ENCODE results near the gene TCEANC.
"Not testable (repeated sequence)": the region's sequence is repeated elsewhere in the genome, so short reads cannot be mapped to it uniquely, and the experiment has no call there.

The TCEANC gene

DNA sequence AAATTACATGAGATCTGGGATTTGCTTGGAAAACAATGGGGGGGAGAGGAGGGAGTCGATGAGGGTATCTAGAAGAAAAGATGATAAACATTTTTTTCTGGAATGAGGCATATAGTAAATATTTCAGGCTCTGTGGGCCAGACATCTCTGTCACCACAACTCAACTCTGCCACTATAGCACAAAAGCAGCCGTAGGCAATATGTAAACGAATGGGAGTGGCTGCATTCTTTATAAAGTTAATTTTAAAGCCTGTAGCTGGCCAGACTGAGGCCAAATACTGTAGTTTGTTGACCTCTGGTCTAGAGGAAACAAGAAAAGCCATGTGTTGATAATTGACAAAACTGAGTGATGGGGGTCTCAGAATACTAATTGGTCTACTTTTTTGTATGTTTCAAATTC is 14.1 kb upstream of the TCEANC start:
- H3K4me3 ChIP-seq (ENCODE audit: insufficient read depth, low read depth, low read length) = no peak overlapping the region
- 85 to 92% methylated on average over 2 to 3 of the region's 3 CpGs for WGBS, 2 experiments

DNA sequence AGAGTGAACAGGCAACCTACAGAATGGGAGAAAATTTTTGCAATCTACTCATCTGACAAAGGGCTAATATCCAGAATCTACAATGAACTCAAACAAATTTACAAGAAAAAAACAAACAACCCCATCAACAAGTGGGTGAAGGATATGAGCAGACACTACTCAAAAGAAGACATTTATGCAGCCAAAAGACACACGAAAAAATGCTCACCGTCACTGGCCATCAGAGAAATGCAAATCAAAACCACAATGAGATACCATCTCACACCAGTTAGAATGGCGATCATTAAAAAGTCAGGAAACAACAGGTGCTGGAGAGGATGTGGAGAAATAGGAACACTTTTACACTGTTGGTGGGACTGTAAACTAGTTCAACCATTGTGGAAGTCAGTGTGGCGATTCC is 11.3 kb upstream of the TCEANC start:
- H3K4me3 ChIP-seq (ENCODE audit: insufficient read depth, low read depth, low read length); H3K36me3 ChIP-seq (ENCODE audit: control insufficient read depth, insufficient read depth, low read length); H3K4me1 ChIP-seq (ENCODE audit: control insufficient read depth, insufficient read depth, low read length); H3K27me3 ChIP-seq (ENCODE audit: control insufficient read depth, insufficient read depth, low read length, poor library complexity, severe bottlenecking); H3K27ac ChIP-seq (ENCODE audit: insufficient read depth, low read depth, low read length, poor library complexity, severe bottlenecking); H3K9me3 ChIP-seq (ENCODE audit: control insufficient read depth, low read length): not testable (repeated sequence)
- no CpG with 5 or more reads among the region's 4 CpGs for WGBS, 2 experiments

More for the DNA sequence above, 14.1 kb upstream of the TCEANC start:
- Histone ChIP-seq H3K4me1 (ENCODE audit: control insufficient read depth, insufficient read depth, low read length) (no peaks in the 10 kb centered on the region), H3K9me3 (ENCODE audit: control insufficient read depth, low read length) (no peaks in the 10 kb centered on the region), H3K36me3 (ENCODE audit: control insufficient read depth, insufficient read depth, low read length) (no peaks in the 10 kb centered on the region), H3K27ac (ENCODE audit: insufficient read depth, low read depth, low read length, poor library complexity, severe bottlenecking) (no peak overlapping the region), H3K27me3 (ENCODE audit: control insufficient read depth, insufficient read depth, low read length, poor library complexity, severe bottlenecking) (no peaks in the 10 kb centered on the region)

DNA sequence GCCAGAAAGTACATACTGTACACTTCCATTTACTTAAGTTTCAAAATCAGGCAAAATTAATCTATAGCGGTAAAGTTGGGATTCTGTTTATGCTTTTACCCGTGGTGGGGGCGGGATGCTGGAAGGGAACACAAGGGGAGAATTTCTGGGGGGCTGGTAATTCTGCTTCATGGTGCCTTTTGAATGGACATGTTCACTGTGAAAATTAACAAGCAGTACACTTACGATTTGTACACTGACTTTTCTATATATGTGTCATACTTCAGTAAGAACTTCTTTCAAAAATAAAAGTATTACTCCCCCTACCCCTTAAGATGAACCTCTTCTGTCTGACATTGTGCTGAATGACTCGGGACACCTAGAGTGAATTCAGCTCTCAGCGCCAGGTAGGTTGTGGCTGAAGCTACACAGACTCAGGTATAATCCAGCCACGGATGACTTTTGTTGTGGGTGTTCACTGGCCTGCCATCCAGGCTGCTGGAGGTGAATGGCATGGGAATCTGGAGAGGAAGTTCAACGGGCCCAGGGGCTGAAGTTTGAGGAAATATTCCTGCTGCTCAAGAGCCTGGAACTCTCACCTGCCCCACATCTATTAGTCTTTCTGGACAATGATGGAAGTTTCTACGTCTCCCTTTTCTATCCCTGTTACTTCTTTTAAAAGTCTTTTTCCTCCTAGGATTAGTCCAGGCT is 7.3 kb upstream of the TCEANC start:
- H3K27me3 ChIP-seq (ENCODE audit: control insufficient read depth, insufficient read depth, low read length, poor library complexity, severe bottlenecking) = no peaks in the 10 kb centered on the region
- no peaks in the 10 kb centered on the region for H3K9me3 ChIP-seq (ENCODE audit: control insufficient read depth, low read length)
- WGBS, 2 experiments = 63 to 76% methylated on average over 5 to 9 of the region's 9 CpGs
- H3K36me3 ChIP-seq (ENCODE audit: control insufficient read depth, insufficient read depth, low read length) = no peaks in the 10 kb centered on the region
- H3K27ac ChIP-seq (ENCODE audit: insufficient read depth, low read depth, low read length, poor library complexity, severe bottlenecking) = no peak overlapping the region
- H3K4me3 ChIP-seq (ENCODE audit: insufficient read depth, low read depth, low read length) = no peak overlapping the region
- H3K4me1 ChIP-seq (ENCODE audit: control insufficient read depth, insufficient read depth, low read length) = no peaks in the 10 kb centered on the region

DNA sequence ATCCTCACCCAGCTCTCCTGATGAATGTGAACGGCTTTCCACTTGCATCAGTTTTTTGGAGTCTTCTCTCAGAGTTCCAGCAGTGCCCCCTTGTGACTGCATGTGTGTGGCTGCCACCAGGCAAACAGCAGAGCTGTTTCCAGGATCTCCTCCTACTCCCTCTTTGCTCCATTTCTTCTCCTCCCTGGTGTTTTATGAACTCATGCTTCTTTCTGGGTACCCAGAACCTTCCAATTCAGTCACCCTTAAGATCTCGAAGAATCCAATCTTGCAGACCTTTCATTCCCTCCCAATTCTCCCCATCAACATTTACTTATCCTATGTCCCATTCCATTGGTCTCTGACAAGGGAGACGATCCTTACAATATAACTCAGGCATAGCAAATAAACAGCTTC is 6.8 kb upstream of the TCEANC start:
- H3K9me3 ChIP-seq (ENCODE audit: control insufficient read depth, low read length) = no peaks in the 10 kb centered on the region
- H3K36me3 ChIP-seq (ENCODE audit: control insufficient read depth, insufficient read depth, low read length) = no peaks in the 10 kb centered on the region
- H3K27ac ChIP-seq (ENCODE audit: insufficient read depth, low read depth, low read length, poor library complexity, severe bottlenecking) = no peak overlapping the region
- WGBS, 2 experiments = 31 to 51% methylated on average over 2 to 3 of the region's 3 CpGs
- H3K4me1 ChIP-seq (ENCODE audit: control insufficient read depth, insufficient read depth, low read length) = no peaks in the 10 kb centered on the region
- no peak overlapping the region for H3K4me3 ChIP-seq (ENCODE audit: insufficient read depth, low read depth, low read length)
- H3K27me3 ChIP-seq (ENCODE audit: control insufficient read depth, insufficient read depth, low read length, poor library complexity, severe bottlenecking) = no peaks in the 10 kb centered on the region

DNA sequence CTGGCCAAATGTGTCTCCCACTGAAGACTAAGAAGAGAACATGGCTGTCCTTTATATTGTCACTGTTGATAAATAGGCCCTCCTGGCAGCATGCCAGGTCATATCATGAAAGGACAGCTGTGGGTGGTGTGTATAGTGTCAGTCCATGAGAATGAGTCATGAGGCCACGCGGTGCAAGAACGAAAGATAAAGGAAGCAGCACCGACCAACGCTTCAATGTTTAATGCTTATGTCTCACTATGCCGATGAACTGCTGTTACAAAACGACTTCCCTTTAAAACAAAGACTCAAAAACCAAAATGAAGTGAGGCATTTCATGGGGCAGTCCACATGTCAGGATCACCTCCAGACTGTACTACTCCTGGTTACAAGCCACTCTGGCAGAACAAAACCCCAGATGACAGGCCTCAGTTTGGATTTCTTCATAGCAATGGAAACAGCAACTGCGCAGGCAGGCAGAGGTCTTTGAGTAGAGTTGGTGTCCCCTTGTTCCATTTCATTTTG is 5.2 kb upstream of the TCEANC start:
- no peak overlapping the region for H3K4me3 ChIP-seq (ENCODE audit: insufficient read depth, low read depth, low read length)
- H3K4me1 ChIP-seq (ENCODE audit: control insufficient read depth, insufficient read depth, low read length) = no peaks in the 10 kb centered on the region
- 87 to 90% methylated on average over 8 of the region's 8 CpGs for WGBS, 2 experiments
- no peaks in the 10 kb centered on the region for H3K27me3 ChIP-seq (ENCODE audit: control insufficient read depth, insufficient read depth, low read length, poor library complexity, severe bottlenecking)
- H3K36me3 ChIP-seq (ENCODE audit: control insufficient read depth, insufficient read depth, low read length) = no peaks in the 10 kb centered on the region
- H3K9me3 ChIP-seq (ENCODE audit: control insufficient read depth, low read length) = no peaks in the 10 kb centered on the region
- H3K27ac ChIP-seq (ENCODE audit: insufficient read depth, low read depth, low read length, poor library complexity, severe bottlenecking) = no peak overlapping the region

DNA sequence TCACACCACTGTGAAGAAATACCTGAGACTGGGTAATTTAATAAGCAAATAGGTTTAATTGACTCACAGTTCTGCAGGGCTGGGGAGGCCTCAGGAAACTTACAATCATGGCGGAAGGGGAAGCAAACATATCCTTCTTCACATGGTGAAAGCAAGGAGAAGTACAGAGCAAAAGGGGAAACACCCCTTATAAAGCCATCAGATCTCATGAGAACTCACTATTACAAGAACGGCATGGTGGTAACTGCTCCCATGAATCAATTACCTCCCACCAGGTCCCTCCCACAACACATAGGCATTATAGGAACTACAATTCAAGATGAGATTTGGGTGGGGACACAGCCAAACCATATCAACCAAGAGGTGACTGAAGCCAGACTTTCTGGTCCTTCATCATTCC is 4.6 kb upstream of the TCEANC start:
- not testable (repeated sequence) for H3K4me3 ChIP-seq (ENCODE audit: insufficient read depth, low read depth, low read length); H3K27ac ChIP-seq (ENCODE audit: insufficient read depth, low read depth, low read length, poor library complexity, severe bottlenecking)
- WGBS, 2 experiments = 92 to 96% methylated on average over 2 of the region's 2 CpGs

DNA sequence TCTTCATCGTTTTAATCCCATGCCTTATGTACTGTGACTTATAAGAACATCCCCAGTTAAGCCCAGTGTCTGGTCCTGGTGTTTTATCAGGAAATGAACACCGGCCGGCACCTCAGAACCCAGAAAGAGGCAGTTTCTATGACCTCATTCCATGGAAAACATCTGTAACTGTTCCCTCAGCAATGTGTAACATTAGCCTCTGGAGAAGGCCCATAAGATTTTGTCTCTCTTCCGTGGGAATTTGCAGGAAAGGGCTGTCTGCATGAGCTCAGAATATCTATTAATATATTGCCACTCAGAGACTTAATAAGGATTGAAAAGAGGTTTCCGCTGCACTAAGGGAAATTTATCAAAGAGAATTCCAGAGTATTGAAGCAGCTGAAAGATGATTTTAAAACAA is 3.1 kb upstream of the TCEANC start:
- Histone ChIP-seq H3K27ac (ENCODE audit: insufficient read depth, low read depth, low read length, poor library complexity, severe bottlenecking) (no peak overlapping the region), H3K9me3 (ENCODE audit: control insufficient read depth, low read length) (no peaks in the 10 kb centered on the region)
- 93 to 99% methylated on average over 4 to 5 of the region's 5 CpGs for WGBS, 2 experiments

More for the DNA sequence above, 4.6 kb upstream of the TCEANC start:
- not testable (repeated sequence) for H3K27me3 ChIP-seq (ENCODE audit: control insufficient read depth, insufficient read depth, low read length, poor library complexity, severe bottlenecking); H3K36me3 ChIP-seq (ENCODE audit: control insufficient read depth, insufficient read depth, low read length); H3K9me3 ChIP-seq (ENCODE audit: control insufficient read depth, low read length); H3K4me1 ChIP-seq (ENCODE audit: control insufficient read depth, insufficient read depth, low read length)

DNA sequence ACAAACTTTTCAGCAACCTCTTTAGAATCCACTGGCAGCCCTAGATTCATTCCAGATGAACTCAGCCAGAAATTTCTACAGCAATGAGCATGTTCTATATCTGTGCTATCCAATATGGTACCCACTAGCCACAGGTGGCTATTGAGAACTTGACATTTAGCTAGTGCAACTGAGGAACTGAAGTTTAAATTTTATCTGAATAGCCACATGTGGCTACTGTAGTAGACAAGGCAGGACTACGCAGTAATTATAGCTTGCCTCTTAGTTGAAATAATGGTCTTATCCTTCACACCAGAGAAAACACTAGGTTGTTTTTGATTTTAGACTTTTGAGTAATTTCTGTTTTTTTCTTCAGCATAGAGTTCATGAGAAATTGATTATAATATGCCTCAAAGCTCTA is 2.6 kb upstream of the TCEANC start:
- Histone ChIP-seq H3K4me1 (ENCODE audit: control insufficient read depth, insufficient read depth, low read length) (no peaks in the 10 kb centered on the region), H3K4me3 (ENCODE audit: insufficient read depth, low read depth, low read length) (no peak overlapping the region), H3K27me3 (ENCODE audit: control insufficient read depth, insufficient read depth, low read length, poor library complexity, severe bottlenecking) (no peaks in the 10 kb centered on the region), H3K27ac (ENCODE audit: insufficient read depth, low read depth, low read length, poor library complexity, severe bottlenecking) (no peak overlapping the region), H3K9me3 (ENCODE audit: control insufficient read depth, low read length) (no peaks in the 10 kb centered on the region), H3K36me3 (ENCODE audit: control insufficient read depth, insufficient read depth, low read length) (no peaks in the 10 kb centered on the region)
- WGBS, 2 experiments = 92 to 100% methylated on average over 1 of the region's 1 CpG

More for the DNA sequence above, 3.1 kb upstream of the TCEANC start:
- no peaks in the 10 kb centered on the region for H3K4me1 ChIP-seq (ENCODE audit: control insufficient read depth, insufficient read depth, low read length)
- no peaks in the 10 kb centered on the region for H3K27me3 ChIP-seq (ENCODE audit: control insufficient read depth, insufficient read depth, low read length, poor library complexity, severe bottlenecking)
- no peak overlapping the region for H3K4me3 ChIP-seq (ENCODE audit: insufficient read depth, low read depth, low read length)
- H3K36me3 ChIP-seq (ENCODE audit: control insufficient read depth, insufficient read depth, low read length) = no peaks in the 10 kb centered on the region

DNA sequence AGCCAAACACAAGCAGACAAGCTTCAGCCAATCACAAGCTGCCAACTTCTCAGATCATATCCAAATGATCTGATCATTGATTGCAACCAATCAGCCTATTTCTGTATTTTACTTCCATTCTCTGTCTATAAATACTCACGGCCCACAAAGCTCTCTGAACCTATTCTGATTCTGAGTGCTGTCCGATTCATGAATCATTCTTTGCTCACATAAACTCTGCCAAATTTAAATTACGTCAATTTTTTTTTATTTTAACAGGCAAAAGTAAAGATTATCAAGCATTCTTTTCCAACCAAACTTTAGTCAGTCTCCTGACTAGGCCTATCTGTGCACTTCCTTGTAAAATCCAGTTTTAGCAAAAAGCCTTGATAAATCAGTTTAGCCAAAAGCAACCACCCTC is 1.8 kb upstream of the TCEANC start:
- Histone ChIP-seq H3K27me3 (ENCODE audit: control insufficient read depth, insufficient read depth, low read length, poor library complexity, severe bottlenecking) (no peaks in the 10 kb centered on the region), H3K4me1 (ENCODE audit: control insufficient read depth, insufficient read depth, low read length) (no peaks in the 10 kb centered on the region), H3K27ac (ENCODE audit: insufficient read depth, low read depth, low read length, poor library complexity, severe bottlenecking) (no peak overlapping the region), H3K36me3 (ENCODE audit: control insufficient read depth, insufficient read depth, low read length) (no peaks in the 10 kb centered on the region), H3K4me3 (ENCODE audit: insufficient read depth, low read depth, low read length) (no peak overlapping the region), H3K9me3 (ENCODE audit: control insufficient read depth, low read length) (no peaks in the 10 kb centered on the region)
- WGBS, 2 experiments = 89 to 97% methylated on average over 3 of the region's 3 CpGs

DNA sequence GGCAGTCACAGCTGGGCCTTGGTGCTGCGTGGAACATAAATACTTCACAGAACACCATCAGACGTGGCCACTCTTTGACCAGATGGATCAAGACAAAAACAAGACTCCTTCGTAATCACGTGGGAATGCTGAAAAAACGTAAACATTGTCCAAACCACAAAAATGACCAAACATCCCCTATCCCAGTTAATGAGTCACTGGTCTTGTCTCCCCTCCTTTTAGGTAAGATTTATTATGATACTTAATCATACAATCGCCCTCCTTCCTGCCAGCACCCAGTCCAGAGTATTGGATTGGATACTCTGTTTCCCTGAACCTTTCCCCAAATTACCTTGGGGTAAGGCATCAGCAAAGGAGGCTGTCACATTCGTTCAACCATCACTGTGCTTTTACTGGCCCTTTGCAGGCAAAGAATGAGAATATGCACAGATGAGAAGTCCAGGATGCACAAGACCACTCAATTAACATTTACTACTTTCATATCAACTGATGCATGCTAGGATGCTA is 601 bp upstream of the TCEANC start:
- no peaks in the 10 kb centered on the region for H3K27me3 ChIP-seq (ENCODE audit: control insufficient read depth, insufficient read depth, low read length, poor library complexity, severe bottlenecking)
- H3K4me3 ChIP-seq (ENCODE audit: insufficient read depth, low read depth, low read length) = peak overlapping the region; percentile 57
- H3K9me3 ChIP-seq (ENCODE audit: control insufficient read depth, low read length) = no peaks in the 10 kb centered on the region
- no peaks in the 10 kb centered on the region for H3K36me3 ChIP-seq (ENCODE audit: control insufficient read depth, insufficient read depth, low read length)
- H3K27ac ChIP-seq (ENCODE audit: insufficient read depth, low read depth, low read length, poor library complexity, severe bottlenecking) = no peak overlapping the region
- H3K4me1 ChIP-seq (ENCODE audit: control insufficient read depth, insufficient read depth, low read length) = no peaks in the 10 kb centered on the region
- WGBS, 2 experiments = 86 to 92% methylated on average over 5 to 7 of the region's 7 CpGs
